K562 (cell line): ENCODE results near the gene MRPL28. TPM values are rescaled to one million over a fixed set of nuclear protein-coding genes. Genes with fewer than 3 reads are reported as not detected.

Source experiments
- BACH1 ChIP-seq: fragments of 200-800 bp; sonication (Bioruptor generic); IDR thresholded peaks from 2 replicates; pipeline ENCODE4 v1.6.1; 2016; ENCODE audit warnings: missing genetic modification characterization, missing compliant biosample characterization
- BCOR ChIP-seq: fragments of 450-650 bp; IDR thresholded peaks from 2 replicates; pipeline ENCODE4 v1.6.1; 2016
- BDP1 ChIP-seq: IDR thresholded peaks from 3 replicates; pipeline ENCODE4 v1.6.1; 2011; ENCODE audit not compliant: insufficient read length, insufficient read depth
- BRCA1 ChIP-seq, 2 experiments: fragments of 450-650 bp in 1 of 2; sonication (generic) in 1 of 2; formaldehyde crosslinking in 1 of 2; IDR thresholded peaks; 2 replicates each; pipeline versions ENCODE4 v1.5.0 to v1.6.1; 2017 to 2020; ENCODE audit warnings: mild to moderate bottlenecking in 1 of 2, missing genetic modification reagents in 1 of 2
- EP400 ChIP-seq: fragments of 450-650 bp; IDR thresholded peaks from 2 replicates; pipeline ENCODE4 v1.6.1; 2017; ENCODE audit warnings: antibody characterized with exemption, mild to moderate bottlenecking, moderate library complexity
- GATAD2A ChIP-seq: fragments of 450-650 bp; IDR thresholded peaks from 2 replicates; pipeline ENCODE4 v1.6.1; 2017
- HDAC2 ChIP-seq: fragments of 450-650 bp; IDR thresholded peaks from 2 replicates; pipeline ENCODE4 v1.6.1; 2016; ENCODE audit warnings: mild to moderate bottlenecking
- KDM1A ChIP-seq, 2 experiments: fragments of 450-650 bp; IDR thresholded peaks; 2 replicates each; pipeline ENCODE4 v1.6.1; 2016; ENCODE audit warnings: mild to moderate bottlenecking in 2 of 2
- MYC ChIP-seq, 2 experiments: fragments of 250-450 bp in 1 of 2; sonication (Bioruptor Pico) in 1 of 2; IDR thresholded peaks; 2 replicates each; pipeline versions ENCODE4 v1.5.1 to v1.6.1; 2012 to 2021; ENCODE audit warnings: low read depth in 2 of 2, borderline replicate concordance in 1 of 2, improper control_type of control experiment in 1 of 2, low read length in 1 of 2, mild to moderate bottlenecking in 1 of 2, moderate library complexity in 1 of 2
- PHF8 ChIP-seq: fragments of 200-600 bp; sonication (generic); IDR thresholded peaks from 2 replicates; pipeline ENCODE4 v1.6.1; 2012; ENCODE audit warnings: mixed run types, mild to moderate bottlenecking, inconsistent platforms, low read length, moderate library complexity, borderline replicate concordance
- RCOR1 ChIP-seq, 2 experiments: IDR thresholded peaks; 2 replicates each; pipeline ENCODE4 v1.6.1; 2012; ENCODE audit warnings: low read depth in 2 of 2, low read length in 2 of 2, borderline replicate concordance in 1 of 2, improper control_type of control experiment in 1 of 2
- SAP30 ChIP-seq: fragments of 200-600 bp; sonication (generic); IDR thresholded peaks from 2 replicates; pipeline ENCODE4 v1.6.1; 2012; ENCODE audit warnings: borderline replicate concordance, low read depth, mild to moderate bottlenecking, moderate library complexity, low read length, control low read depth, inconsistent platforms; ENCODE audit not compliant: insufficient read depth, poor library complexity, severe bottlenecking
- SMARCA4 ChIP-seq: fragments of 450-650 bp; IDR thresholded peaks from 2 replicates; pipeline ENCODE4 v1.6.1; 2016
- TARDBP ChIP-seq: fragments of 450-650 bp; IDR thresholded peaks from 2 replicates; pipeline ENCODE4 v1.6.1; 2016
- ZBTB7A ChIP-seq: IDR thresholded peaks from 2 replicates; pipeline ENCODE4 v1.6.1; 2011; ENCODE audit warnings: low read depth, mild to moderate bottlenecking, low read length, moderate library complexity, borderline replicate concordance; ENCODE audit not compliant: control insufficient read depth
- ZNF121 ChIP-seq: sonication (generic); formaldehyde crosslinking; conservative IDR thresholded peaks from 2 replicates; pipeline ENCODE4 v1.8.0; 2022; ENCODE audit warnings: missing genetic modification reagents
- ZNF354B ChIP-seq: fragments of 250-450 bp; sonication (Bioruptor Pico); IDR thresholded peaks from 2 replicates; pipeline ENCODE4 v1.4.0; 2020
- ZNF707 ChIP-seq: fragments of 250-450 bp; sonication (Bioruptor Pico); conservative IDR thresholded peaks from 2 replicates; pipeline ENCODE4 v1.8.0; 2022; ENCODE audit warnings: inconsistent platforms, mild to moderate bottlenecking, moderate library complexity
- polyA plus RNA-seq, 8 experiments: library from polyadenylated mRNA; depleted of rRNA in 4 of 8; stranded (reverse) in 5 of 8; unstranded in 3 of 8; fragments of >200 nt; fragmentation: Nextera tagmentation in 2 of 8; fragmentation: Illumina TruSeq in 1 of 8; extraction: Ambion mirVana in 2 of 8; extraction: Trizol in 1 of 8; gene quantifications; 2 replicates each; pipeline versions ENCODE4 v1.2.1 to v1.2.3, GENCODE V29; 2011 to 2014; ENCODE audit warnings: inconsistent platforms in 1 of 8, missing spikeins in 1 of 8
- total RNA-seq, 7 experiments: library from RNA; depleted of rRNA in 6 of 7; stranded (reverse); fragments of >200 nt in 6 of 7; fragmentation: Illumina TruSeq in 2 of 7; extraction: Trizol in 2 of 7; gene quantifications; 2 replicates each; pipeline versions ENCODE4 v1.2.1 to v1.2.3, GENCODE V29; 2011 to 2021; ENCODE audit warnings: low replicate concordance in 1 of 7
- TF ChIP-seq, protein P1 (sequence below): sonication (generic); formaldehyde crosslinking; IDR thresholded peaks from 2 replicates; pipeline ENCODE4 v1.8.1; 2022; ENCODE audit warnings: missing genetic modification reagents
- TF ChIP-seq, protein P2 (sequence below), 3 experiments: fragments of 200-800 bp in 1 of 3; sonication (Bioruptor generic) in 1 of 3; sonication (generic) in 1 of 3; formaldehyde crosslinking in 1 of 3; IDR thresholded peaks; 2 replicates each; pipeline versions ENCODE4 v1.6.1 to v1.8.0; 2016 to 2022; ENCODE audit warnings: mild to moderate bottlenecking in 2 of 3, missing compliant biosample characterization in 2 of 3, missing genetic modification characterization in 2 of 3, missing genetic modification reagents in 1 of 3
- TF ChIP-seq, protein P3 (sequence below): sonication (generic); formaldehyde crosslinking; IDR thresholded peaks from 2 replicates; pipeline ENCODE4 v1.8.0; 2022; ENCODE audit warnings: missing genetic modification reagents, mild to moderate bottlenecking, moderate library complexity, borderline replicate concordance
- TF ChIP-seq, protein P4 (sequence below), 2 experiments: fragments of 150-350 bp in 1 of 2; IDR thresholded peaks; 2 replicates each; pipeline ENCODE4 v1.6.1; 2012 to 2016; ENCODE audit warnings: low read depth in 2 of 2, low read length in 2 of 2, mild to moderate bottlenecking in 1 of 2, moderate library complexity in 1 of 2

MRPL28 gene
- total and polyA plus RNA-seq, 9 of the 15 experiments (the other 6 are each of a cell fraction or from before 2014, with no cell fraction given): 2.5 to 323 (median 175) TPM

DNA sequence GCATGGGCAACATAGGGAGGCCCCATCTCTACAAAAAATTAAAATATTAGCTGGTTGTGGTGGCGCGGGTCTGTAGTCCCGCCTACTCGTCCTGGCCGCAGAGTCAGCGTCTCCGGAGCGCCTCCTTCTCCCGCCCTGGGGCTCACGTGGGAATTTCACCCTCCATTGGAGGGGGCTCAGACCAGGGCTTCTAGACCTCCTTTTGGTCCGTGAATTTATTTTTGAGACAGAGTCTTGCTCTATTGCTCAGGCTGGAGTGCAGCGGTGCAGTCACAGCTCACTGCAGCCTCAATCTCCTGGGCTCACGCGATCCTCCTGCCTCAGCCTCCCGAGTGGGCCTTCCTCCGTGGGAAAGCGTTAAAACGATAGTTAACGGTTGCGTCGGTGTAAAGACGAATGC lies 26.3 kb upstream of the MRPL28 start (continued):
- TF ChIP-seq, protein P1, sequence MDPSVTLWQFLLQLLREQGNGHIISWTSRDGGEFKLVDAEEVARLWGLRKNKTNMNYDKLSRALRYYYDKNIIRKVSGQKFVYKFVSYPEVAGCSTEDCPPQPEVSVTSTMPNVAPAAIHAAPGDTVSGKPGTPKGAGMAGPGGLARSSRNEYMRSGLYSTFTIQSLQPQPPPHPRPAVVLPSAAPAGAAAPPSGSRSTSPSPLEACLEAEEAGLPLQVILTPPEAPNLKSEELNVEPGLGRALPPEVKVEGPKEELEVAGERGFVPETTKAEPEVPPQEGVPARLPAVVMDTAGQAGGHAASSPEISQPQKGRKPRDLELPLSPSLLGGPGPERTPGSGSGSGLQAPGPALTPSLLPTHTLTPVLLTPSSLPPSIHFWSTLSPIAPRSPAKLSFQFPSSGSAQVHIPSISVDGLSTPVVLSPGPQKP: no peak
- TF ChIP-seq HDAC2: peak; percentile 96
- no peak for TF ChIP-seq BACH1 (tag)
- TF ChIP-seq TARDBP: peak; percentile 65; the same call in 1 of the 2 replicates
- TF ChIP-seq, protein P2, sequence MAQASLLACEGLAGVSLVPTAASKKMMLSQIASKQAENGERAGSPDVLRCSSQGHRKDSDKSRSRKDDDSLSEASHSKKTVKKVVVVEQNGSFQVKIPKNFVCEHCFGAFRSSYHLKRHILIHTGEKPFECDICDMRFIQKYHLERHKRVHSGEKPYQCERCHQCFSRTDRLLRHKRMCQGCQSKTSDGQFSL (CRISPR knock-in tag; IDR thresholded peaks at IDR 0.05): 0 out of 2 replicates have a peak, but pooled peaks have one; percentile 22
- TF ChIP-seq, protein P2 (tag; IDR thresholded peaks at IDR 0.05): no peak
- TF ChIP-seq, protein P3, sequence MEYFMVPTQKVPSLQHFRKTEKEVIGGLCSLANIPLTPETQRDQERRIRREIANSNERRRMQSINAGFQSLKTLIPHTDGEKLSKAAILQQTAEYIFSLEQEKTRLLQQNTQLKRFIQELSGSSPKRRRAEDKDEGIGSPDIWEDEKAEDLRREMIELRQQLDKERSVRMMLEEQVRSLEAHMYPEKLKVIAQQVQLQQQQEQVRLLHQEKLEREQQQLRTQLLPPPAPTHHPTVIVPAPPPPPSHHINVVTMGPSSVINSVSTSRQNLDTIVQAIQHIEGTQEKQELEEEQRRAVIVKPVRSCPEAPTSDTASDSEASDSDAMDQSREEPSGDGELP (CRISPR knock-in tag): peak; percentile 57; the same call in 1 of the 2 replicates
- TF ChIP-seq EP400: peak; percentile 75
- TF ChIP-seq ZNF354B: no peak
- peak; percentile 54; the same call in 1 of the 2 replicates for TF ChIP-seq PHF8
- TF ChIP-seq KDM1A (IDR thresholded peaks at IDR 0.05): peak; percentile 42 to 60; a peak in 2 of 4 replicates
- TF ChIP-seq BDP1: no peak
- TF ChIP-seq, protein P4, sequence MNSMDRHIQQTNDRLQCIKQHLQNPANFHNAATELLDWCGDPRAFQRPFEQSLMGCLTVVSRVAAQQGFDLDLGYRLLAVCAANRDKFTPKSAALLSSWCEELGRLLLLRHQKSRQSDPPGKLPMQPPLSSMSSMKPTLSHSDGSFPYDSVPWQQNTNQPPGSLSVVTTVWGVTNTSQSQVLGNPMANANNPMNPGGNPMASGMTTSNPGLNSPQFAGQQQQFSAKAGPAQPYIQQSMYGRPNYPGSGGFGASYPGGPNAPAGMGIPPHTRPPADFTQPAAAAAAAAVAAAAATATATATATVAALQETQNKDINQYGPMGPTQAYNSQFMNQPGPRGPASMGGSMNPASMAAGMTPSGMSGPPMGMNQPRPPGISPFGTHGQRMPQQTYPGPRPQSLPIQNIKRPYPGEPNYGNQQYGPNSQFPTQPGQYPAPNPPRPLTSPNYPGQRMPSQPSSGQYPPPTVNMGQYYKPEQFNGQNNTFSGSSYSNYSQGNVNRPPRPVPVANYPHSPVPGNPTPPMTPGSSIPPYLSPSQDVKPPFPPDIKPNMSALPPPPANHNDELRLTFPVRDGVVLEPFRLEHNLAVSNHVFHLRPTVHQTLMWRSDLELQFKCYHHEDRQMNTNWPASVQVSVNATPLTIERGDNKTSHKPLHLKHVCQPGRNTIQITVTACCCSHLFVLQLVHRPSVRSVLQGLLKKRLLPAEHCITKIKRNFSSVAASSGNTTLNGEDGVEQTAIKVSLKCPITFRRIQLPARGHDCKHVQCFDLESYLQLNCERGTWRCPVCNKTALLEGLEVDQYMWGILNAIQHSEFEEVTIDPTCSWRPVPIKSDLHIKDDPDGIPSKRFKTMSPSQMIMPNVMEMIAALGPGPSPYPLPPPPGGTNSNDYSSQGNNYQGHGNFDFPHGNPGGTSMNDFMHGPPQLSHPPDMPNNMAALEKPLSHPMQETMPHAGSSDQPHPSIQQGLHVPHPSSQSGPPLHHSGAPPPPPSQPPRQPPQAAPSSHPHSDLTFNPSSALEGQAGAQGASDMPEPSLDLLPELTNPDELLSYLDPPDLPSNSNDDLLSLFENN (IDR thresholded peaks at IDR 0.05; ENCODE audit: low read depth in 2 of 2, low read length in 2 of 2): no peak
- peak; percentile 72; the same call in 1 of the 2 replicates for TF ChIP-seq GATAD2A
- no peak for TF ChIP-seq ZNF707 (CRISPR knock-in tag)
- TF ChIP-seq BCOR: peak; percentile 82
- peak; percentile 64 for TF ChIP-seq MYC (IDR thresholded peaks at IDR 0.05; ENCODE audit: low read depth, low read length)
- peak; percentile 80; the same call in 1 of the 2 replicates for TF ChIP-seq MYC (CRISPR knock-in tag; IDR thresholded peaks at IDR 0.05; ENCODE audit: borderline replicate concordance, low read depth)
- peak; percentile 80 for TF ChIP-seq ZNF121 (CRISPR knock-in tag)
- TF ChIP-seq SAP30: peak; percentile 12
- TF ChIP-seq SMARCA4: 0 out of 2 replicates have a peak, but pooled peaks have one; percentile 13
- TF ChIP-seq ZBTB7A: peak; percentile 25; the same call in 1 of the 2 replicates
- peak in 1 of 2 experiments; percentile 51; a peak in 1 of 4 replicates for TF ChIP-seq RCOR1 (IDR thresholded peaks at IDR 0.05; ENCODE audit: borderline replicate concordance in 1 of 2, low read depth in 2 of 2, low read length in 2 of 2)
- TF ChIP-seq BRCA1 (IDR thresholded peaks at IDR 0.05): no peak
- TF ChIP-seq BRCA1 (CRISPR knock-in tag; IDR thresholded peaks at IDR 0.05): no peak
